CMK (cell line): ENCODE data around the gene GPBP1L1.
"Not testable (repeated sequence)": the region's sequence is repeated elsewhere in the genome, so short reads cannot be mapped to it uniquely, and the experiment has no call there.

Experiments
- DNase-seq: peaks from one replicate; pipeline ENCODE4 v3.0.0-alpha.2; 2010; ENCODE audit warnings: low read depth

Gene GPBP1L1, protein sequence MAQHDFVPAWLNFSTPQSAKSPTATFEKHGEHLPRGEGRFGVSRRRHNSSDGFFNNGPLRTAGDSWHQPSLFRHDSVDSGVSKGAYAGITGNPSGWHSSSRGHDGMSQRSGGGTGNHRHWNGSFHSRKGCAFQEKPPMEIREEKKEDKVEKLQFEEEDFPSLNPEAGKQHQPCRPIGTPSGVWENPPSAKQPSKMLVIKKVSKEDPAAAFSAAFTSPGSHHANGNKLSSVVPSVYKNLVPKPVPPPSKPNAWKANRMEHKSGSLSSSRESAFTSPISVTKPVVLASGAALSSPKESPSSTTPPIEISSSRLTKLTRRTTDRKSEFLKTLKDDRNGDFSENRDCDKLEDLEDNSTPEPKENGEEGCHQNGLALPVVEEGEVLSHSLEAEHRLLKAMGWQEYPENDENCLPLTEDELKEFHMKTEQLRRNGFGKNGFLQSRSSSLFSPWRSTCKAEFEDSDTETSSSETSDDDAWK

DNA sequence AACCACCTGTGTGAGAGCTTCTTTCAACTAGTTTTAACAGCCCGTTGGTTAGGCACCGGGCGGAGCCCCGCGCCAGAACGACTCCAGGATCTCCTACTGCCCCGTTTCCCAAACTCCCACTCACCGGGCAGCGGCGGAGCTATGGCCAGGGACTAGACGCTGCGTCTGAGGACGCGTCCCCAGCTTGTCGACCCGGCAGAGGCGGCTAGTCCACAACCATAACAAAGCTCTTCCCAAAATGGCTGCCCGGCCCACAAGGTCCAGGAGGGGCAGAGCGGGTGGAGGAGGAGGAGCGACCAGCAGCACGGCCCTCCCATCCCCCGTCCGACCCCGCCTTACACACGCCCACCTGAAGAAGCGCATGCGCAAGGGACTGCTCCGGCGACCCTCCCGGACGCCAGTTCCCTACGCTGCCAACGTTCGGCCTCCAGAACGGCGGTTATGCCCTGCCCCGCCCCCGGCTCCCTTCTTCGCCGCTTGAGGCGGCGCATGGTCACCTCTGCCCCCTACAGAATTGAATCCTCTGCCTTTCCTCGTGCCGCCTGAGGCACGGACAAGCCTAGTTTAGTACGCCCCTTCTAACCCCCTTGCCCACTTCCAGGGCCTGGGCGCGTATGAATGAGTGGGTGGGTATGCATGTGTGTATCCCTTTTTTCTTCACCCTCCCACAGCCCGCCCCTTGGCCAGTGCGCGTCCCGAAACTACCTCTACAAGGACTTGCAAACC lies at the start of gene GPBP1L1:
Gene GPBP1L1, minus strand, starts transcription at position 246 of the 726 bp plus-strand sequence. CDS start 27,446 bp downstream, outside the sequence.
- DNase-seq, result peak; percentile 97

DNA sequence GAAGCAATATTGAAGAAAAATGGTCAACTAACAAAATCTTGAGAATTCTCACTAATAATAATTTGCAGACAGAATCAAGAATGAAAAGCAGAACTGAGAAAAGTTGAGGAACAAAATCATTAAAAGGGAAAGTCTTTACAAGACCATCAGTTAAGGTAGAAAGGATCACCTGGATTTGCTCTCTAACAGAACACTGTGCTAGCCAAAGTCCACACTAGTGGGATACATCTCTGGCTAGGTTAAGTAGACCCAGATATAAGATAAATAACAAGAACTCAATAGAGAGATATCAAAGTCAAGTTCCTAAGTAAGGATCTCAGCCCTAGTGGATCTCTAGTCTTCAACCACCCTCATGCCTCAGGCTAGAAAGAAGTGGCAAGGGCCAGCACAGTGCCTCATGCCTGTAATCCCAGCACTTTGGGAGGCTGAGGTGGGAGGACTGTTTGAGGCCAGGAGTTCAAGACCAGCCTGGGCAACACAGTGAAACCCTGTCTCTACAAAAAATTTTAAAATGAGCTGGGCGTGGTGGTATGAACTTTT lies 44.5 kb upstream of the GPBP1L1 start:
- no peak for DNase-seq

DNA sequence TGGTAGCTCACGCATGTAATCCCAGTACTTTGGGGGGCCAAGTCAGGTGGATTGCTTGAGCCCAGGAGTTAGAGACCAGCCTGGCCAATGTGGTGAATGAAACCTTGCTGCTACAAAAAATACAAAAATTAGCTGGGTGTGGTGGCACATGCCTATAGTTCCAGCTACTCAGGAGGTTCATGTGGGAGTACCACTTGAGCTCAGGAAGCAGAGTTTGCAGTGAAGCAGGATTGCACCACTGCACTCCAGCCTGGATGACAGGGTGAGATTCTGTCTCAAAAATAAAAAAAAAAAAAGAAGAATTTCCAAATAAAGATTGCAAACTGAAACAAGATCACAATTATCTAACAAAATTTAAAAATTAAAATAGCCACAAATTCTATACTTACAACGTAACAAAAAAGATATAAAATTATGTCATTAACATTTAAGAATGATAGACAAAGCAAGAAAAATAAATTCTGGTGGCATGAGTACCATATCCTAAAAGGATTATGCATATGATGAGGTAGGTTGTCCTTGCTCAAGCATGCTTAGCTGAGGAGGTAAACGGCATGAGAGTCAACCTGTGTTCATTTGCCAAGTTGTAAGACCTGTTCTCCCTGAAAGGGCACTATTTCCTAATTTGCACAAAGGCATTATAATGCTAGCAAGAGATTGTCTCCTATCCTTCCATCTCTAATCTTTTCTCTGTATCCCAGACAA lies 43.9 kb upstream of the GPBP1L1 start:
- DNase-seq, result no peak

DNA sequence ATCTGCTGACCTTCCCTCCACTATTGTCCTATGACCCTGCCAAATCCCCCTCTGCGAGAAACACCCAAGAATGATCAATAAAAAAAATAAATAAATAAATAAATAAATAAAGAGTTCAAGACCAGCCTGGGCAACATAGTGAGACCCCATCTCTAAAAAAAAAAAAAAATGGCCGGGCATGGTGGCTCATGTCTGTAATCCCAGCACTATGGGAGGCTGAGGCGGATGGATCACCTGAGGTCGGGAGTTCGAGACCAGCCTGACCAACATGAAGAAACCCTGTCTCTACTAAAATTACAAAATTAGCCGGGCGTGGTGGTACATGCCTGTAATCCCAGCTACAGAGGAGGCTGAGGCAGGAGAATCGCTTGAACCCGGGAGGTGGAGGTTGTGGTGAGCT lies 39.7 kb upstream of the GPBP1L1 start:
- DNase-seq, result not testable (repeated sequence)

DNA sequence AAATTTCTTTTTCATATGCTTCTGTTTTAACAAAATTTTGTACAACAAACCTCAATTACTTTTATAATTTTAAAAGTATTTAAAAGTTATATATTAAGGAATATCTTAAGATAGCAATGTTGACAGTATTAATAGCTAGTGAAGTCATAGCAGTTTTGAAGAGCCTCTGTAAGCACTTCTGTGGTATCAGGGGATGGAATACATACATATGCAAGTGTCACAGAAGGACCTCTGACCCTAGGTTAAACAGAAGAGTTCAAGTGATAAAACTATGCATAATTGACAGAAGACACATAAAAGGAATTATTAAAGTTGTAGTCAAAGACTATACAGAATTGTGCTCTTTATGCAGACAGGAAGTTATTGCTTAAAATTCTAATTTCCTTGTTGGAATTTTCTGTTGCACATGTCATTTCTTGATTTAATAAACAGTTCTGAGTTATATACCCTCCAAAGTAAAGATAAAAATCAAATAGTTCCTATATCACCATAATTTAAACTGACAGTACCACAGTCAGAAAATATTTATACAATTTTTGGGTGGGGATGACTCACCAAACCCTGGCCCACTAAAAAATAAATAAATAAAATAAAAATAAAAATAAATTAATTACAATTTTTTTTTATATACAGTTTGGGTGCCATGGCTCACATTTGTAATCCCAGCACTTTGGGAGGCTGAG lies 37.1 kb upstream of the GPBP1L1 start:
- DNase-seq, result no peak

DNA sequence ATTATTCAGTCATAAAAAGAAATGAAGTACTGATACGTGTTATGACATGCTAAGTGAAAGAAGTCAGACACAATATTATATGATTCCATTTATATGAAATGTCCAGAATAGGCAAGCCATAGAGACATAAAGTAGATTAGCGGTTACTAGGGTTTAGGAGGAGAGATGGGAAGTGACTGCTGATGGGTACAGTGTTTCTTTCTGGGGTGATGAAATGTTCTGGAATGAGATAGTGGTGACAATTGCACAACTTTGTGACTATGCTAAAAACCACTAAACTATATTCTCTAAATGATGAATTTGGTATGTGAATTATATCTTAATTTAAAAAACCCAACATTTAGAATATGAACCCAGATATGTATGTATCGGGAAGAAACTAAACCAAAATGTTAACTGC lies 36.5 kb upstream of the GPBP1L1 start:
- no peak for DNase-seq

DNA sequence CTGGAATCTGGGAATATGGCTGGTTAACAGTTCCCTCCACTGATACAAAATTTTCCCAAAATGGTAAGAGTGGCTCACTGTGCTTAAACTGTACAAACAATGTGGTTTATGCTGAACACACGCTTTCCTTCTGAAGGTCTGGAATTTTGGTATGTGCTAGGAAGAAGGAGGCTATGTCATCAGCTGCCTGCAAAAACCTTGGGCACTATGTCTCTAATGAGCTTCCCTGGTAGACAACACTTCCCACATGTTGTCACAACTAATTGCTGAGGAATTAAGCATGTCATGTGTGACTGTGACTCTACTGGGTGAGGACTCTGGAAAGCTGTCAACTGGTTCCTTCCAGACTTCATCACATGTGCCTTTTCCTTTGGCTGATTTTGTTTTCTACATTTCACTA lies 34.9 kb upstream of the GPBP1L1 start:
- DNase-seq, result no peak

DNA sequence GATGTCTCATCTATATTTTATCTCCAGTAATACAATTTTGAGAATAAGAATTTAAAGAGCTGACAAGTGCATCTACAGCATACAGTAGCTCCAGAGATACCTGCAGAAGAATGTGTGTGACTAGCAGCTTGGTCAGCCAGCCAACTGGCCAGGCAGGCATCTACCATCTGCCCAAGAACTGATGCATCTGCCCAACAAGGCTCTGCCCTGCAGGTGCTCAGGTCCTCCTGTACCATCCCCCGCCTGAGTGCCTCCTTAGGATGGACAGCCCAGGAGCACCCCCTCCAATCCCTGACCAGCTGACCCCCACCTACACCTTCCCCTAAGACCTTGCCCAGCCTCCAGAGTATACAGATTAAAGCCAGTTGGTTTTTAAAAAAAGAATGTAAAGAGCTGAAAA lies 32.0 kb upstream of the GPBP1L1 start:
- DNase-seq, result no peak

DNA sequence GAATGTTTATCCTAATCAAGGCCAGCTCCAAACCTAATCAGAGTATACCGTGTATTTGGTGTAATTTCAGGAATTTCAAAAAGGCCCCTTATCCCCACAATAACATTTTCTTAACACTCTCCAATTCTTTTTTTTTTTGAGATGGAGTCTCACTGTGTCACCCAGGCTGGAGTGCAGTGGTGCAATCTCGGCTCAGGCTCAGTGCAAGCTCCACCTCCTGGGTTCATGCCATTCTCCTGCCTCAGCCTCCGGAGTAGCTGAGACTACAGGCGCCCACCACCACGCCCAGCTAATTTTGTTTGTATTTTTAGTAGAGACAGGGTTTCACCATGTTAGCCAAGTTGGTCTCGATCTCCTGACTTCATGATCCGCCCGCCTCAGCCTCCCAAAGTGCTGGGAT lies 31.1 kb upstream of the GPBP1L1 start:
- DNase-seq, result not testable (repeated sequence)

DNA sequence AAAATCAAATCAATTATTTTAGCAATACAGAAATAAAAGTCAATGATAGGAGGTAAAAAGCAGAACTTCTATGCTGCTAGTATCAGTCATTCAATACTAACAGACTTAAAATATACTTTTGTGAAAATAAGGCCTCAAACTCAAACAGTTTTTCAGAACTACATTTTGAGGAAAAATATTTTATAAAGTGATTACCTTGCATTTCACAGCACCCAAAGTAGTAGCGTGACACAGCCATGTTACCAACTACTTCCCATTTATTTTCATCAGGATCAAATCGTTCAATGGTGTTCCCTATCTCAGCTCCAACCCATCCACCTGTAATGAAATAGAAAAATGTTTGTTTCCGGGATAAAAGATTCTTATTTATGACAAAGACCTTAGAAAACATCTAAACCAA lies 30.4 kb upstream of the GPBP1L1 start:
- no peak for DNase-seq

DNA sequence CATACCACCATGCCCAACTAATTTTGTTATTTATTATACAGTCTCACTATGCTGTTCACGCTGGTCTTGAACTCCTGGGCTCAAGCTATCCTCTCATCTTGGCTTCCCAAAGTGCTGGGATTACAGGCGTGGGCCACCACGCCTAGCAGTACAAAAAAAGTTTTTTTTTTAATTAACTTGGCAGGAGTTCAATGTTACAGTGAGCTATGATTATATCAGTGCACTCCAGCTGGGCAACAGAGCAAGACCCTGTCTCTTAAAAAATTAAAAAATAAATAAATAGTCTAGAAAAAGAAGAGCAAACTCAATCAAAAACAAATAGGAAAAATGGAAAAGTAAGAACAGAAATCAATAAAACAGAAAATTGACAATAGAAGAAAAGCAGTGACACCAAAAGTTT lies 27.4 kb upstream of the GPBP1L1 start:
- DNase-seq, result no peak

DNA sequence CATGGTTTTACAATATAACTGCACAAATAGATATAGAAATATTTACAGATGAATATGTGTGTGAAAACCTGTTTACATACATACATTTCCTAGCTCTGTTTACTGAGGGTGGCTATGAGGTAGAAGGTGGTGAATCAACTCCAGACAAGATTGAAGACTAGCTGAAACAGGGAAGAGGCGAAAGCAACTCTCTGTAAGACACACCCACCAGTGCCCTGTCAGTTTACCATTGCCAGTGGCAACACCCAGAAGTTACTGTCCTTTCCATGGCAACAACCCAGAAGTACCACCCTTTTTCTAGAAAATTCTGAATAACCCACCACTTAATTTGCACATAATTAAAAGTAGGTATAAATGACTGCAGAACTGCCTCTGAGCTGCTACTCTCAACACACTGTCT lies 18.3 kb upstream of the GPBP1L1 start:
- no peak for DNase-seq

DNA sequence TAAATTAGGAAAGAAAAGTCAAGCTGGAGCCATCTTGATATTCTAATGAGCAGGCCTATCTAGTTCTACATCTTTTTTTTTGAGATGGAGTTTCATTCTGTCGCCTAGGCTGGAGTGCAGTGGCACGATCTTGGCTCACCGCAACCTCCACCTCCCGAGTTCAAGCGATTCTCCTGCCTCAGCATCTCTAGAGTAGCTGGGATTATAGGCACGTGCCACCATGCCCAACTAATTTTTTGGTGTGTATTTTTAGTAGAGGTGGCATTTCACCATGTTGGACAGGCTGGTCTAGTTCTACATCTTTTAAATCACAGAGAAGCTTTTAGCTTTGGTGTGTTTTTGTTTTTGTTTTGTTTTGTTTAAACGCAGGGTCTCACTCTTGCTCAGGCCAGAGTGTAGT lies 8.5 kb upstream of the GPBP1L1 start:
- DNase-seq, result no peak

DNA sequence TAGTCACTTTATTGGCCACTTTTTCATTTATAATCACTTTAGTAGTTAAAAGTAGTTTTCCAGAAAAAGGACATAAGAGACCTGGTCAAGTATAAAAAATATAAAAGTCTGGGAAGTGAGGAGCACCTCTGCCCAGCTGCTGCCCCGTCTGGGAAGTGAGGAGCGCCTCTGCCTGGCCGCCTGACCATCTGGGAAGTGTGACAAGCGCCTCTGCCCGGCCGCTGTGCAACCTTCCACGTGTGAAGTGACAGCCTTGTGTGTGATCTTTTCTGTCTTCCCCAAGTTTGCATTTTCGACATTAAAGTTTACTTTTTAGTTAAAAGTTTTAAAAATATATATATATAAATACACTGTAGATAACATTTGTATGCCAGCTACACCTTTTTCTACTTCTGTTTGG lies 7.5 kb upstream of the GPBP1L1 start:
- DNase-seq, result not testable (repeated sequence)

DNA sequence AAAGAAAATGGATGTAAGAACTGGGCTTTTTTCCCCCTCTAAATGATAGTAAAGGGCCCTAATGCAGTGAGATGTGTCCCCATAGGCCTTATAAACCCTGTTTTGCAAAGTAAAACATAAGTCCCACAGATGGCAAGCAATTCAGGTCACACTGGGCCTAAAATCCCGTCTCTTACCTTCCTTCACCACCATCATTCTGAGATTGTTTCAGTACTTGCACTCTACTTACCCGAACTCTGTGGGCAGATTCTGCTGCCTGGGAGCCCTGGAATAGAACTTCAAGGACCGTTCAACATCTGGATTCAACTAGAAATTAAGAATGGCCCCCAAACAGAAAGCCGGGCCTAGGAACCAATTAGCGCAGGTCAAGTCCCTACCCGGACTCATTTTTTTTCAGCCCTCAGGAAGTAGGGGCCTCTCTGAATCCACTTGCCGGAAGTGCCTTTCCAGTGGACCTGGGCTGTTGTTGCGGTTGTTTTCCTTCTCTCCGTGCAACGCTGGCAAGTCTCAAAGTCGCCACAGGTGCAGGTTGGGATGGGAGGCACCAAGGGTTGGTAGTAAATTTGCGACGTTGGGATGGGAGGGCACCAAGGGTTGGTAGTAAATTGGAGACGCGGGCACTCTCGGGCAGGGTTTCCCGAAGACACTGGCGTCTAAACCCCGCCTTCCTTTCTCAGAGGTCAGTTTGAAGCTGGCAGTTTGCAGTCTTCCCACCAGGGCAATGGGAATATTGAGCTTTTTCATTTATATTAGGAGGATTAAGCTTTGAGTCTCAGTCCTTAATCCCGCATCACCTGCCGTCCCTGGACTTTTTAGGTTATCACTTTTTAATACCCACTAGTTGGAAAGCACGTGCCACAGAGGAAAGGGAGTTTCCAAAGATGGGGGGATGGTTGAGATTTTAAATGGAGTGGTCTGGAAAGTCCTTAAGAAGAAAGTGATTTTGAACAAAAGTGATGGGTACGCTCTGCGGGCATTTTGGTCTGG lies 1.7 kb upstream of the GPBP1L1 start, which contains the start of gene TMEM69:
Gene TMEM69, plus strand, starts transcription at position 428 of the 987 bp plus-strand sequence. CDS start 2,888 bp downstream, outside the sequence.
- DNase-seq, result peak; percentile 75

DNA sequence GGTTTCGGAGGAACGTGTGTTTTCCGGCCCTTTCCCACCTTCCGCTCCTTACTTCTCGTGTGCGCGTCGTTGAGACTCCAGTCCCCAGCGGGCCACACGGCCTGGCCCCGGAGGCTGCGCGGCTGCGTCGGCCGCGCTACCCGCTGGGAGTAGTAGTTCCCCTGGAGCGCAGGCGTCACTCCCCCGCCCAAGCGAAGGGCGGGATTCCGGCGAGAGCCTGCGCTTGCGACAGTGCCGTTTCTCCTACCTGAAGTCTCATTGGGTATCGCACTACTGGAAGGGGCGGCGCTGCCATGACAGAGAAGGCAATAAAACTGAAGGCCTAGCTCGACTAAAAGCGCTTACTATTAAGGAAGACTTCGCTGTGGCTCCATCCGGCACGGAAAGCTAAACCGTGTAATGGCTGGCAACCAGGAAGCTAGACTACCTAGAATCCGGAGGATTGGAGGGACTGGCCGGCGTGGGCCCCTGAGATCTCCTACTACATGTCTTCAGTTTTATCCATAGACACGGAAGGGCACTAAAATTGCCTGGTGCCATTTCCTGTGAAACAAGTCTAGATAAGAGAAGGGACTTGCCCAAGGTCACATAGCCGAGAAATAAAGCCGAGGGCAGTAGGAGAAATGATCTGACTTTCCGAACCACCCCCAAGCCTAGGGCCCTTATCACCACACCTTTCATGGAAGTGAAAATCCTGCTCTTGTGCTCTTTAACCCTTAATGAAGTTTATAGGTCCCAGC lies 851 bp upstream of the GPBP1L1 start:
- DNase-seq, result peak; percentile 97

DNA sequence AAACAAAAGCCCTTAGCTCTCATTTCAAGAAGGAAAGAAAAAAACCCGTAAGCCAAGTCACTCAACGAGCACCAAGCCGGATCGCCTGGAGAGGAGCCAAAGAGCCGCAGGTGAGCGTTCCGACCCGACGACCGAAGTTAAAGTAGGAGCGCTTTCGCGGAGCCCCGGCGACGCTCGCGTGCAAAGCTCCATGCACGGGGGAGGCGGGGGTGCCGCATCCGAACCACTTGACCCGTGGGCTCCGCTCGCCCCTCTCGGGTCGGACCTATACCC lies 382 bp downstream of the GPBP1L1 start:
- peak; percentile 15 for DNase-seq

DNA sequence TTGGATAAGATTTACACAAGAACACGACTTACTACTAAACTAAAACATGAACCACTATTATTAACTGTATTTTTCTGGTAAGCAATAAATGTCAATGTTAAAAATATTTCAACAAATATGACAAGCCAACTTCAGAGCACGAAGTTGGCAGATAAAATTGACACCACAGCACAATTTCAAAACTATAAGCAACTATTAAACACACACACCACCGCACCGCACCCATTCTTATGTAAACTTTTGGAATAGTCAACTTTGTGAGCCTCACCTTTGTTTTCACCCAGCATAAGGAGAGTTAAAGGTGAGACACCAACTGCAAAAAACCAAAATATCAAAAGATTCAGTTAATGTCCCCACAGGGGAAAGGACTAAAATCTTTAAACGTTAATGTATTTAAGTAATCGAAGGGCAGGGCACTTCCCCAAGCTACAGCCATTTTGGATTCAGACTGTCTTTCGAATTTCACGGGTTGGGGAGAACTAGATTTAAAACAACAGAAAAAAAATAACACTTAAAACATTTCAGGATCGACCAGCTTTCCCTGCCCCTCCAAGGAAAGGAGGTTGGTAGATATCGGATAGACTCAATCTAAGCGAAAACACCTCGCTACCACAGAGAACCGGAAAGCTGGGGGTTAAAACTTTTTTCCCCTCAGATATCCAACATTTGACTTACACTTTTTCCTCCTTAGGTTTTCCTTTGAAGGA lies 872 bp downstream of the GPBP1L1 start:
- DNase-seq, result no peak

DNA sequence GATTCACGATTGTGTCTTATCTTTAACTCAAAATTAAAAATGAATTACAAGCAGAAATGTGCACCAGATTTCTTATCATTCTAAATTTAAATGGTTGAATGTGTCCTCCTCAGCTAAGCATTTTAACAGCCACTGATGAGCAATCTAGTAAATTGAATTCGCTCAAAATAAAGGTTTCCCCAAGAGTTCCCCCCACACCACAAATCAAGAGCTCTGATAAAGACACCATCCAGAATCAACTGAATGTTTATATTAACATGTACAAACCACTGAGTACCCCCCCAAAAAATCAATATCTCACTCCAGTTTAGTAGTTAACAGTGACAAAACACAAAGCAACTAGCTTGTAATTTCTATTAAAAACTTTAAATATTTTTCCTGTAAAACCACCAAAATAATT lies 1.9 kb downstream of the GPBP1L1 start:
- DNase-seq, result no peak
